ENCODE measurements around the gene CDH24.

DNA sequence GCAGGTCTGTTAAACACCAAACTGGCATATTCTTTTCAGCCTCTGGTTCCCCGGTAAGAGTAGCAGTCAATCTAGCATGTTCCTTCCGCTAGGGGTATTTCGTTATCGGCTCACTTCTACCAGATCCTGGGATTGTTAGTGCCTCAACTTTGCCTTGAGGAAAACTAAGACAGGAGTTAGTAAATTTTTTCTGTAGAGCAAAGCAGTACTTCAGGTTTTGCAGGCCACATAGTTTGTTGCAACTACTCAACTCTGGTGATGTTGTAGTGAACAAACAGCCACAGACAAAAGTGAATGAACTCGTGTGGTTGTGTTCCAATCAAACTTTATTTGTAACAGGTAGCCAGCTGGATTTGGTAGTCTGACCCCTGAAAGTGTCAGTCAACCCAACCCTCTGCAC lies 6.3 kb upstream of the CDH24 start:
- TF ChIP-seq CTCF (conservative IDR thresholded peaks at IDR 0.05; ENCODE audit: low read depth, low read length) = no peak
- TF ChIP-seq EZH2 (IDR thresholded peaks at IDR 0.05; ENCODE audit: low read length, unreplicated experiment) = no peak

Measured in PC-3 (cell line).